ENCODE data around the gene MLEC. TPM values are rescaled to one million over a fixed set of nuclear protein-coding genes. Genes with fewer than 3 reads are reported as not detected.

The MLEC gene
- total and polyA plus RNA-seq, 9 of the 15 experiments (the other 6 are each of a cell fraction or from before 2014, with no cell fraction given): 18.5 to 108 (median 57.8) TPM

- H3K27ac ChIP-seq (ENCODE audit: extremely low read depth, low read depth, low read length): peak overlapping the region; percentile 91
- H3K9ac ChIP-seq (ENCODE audit: insufficient read depth in 1 of 2, low read depth in 2 of 2, low read length in 2 of 2): peak overlapping the region; percentile 87 to 94
- H4K20me1 ChIP-seq (replicated peaks; ENCODE audit: control insufficient read depth, insufficient read depth, low read length): peaks cover 19% of the 10 kb centered on the region
- H3K9me3 ChIP-seq (replicated peaks; ENCODE audit: control insufficient read depth, insufficient read depth, low read depth, low read length): no peaks in the 10 kb centered on the region
- in situ Hi-C loops (cut with MboI) (no loop called here), intact Hi-C loops (cut with micrococcal nuclease) (loop anchor here (1.0 to 2.0 kb wide), 2 partner anchors 25 to 102 kb away; partner anchors contain the start of gene UNC119B)
- peak overlapping the region; percentile 96 for H2AFZ ChIP-seq (ENCODE audit: low read depth, low read length)
- H3K79me2 ChIP-seq (ENCODE audit: control insufficient read depth, insufficient read depth, low read length): peaks cover 43% of the 10 kb centered on the region
- FAIRE-seq (peak; percentile 95), ATAC-seq (peak; percentile 92), DNase-seq (ENCODE audit: extremely low read depth in 1 of 4, low spot score in 3 of 4) (peak; percentile 94 to 99 (median 96))
- WGBS (ENCODE audit: insufficient coverage, low coverage, missing lambda C conversion rate): 1% methylated on average over 36 of the region's 46 CpGs
- POLR2A ChIA-PET: interaction anchor here (0.6 to 1.4 kb wide), 4 partner anchors 11 to 37 kb away, joined by 3 to 4 read pairs (median 4); partner anchors contain the start of gene UNC119B
- H3K27me3 ChIP-seq (ENCODE audit: control insufficient read depth in 2 of 2, insufficient read depth in 2 of 2, low read length in 2 of 2): no peaks in the 10 kb centered on the region
- peaks cover 14 to 17% of the 10 kb centered on the region in 2 experiments; a peak in 3 of 5 replicates for H3K4me1 ChIP-seq (replicated peaks in 1 of 2; ENCODE audit: control insufficient read depth in 2 of 2, insufficient read depth in 2 of 2, low read length in 2 of 2)
- BruUV-seq (replicated peaks): no TSS peak
- no peaks in the 10 kb centered on the region for H3K9me1 ChIP-seq (ENCODE audit: control insufficient read depth, insufficient read depth, low read length)
- CTCF ChIA-PET (ENCODE audit: low intra/inter-chr PET ratio): no interaction called here
- H3K4me2 ChIP-seq (ENCODE audit: insufficient read depth, low read length): peak overlapping the region; percentile 92
- H3K36me3 ChIP-seq (ENCODE audit: control insufficient read depth, insufficient read depth, low read length): peaks cover 13% of the 10 kb centered on the region; the same call in 2 of the 3 replicates
- H3K4me3 ChIP-seq: peak overlapping the region; percentile 91
- TF ChIP-seq KDM5B (IDR thresholded peaks at IDR 0.05; ENCODE audit: insufficient replicate concordance, low read depth, low read length) (peak; percentile 87), KAT7 (CRISPR knock-in tag; IDR thresholded peaks at IDR 0.05; ENCODE audit: borderline replicate concordance) (peak; percentile 37; the same call in 1 of the 2 replicates), ZNF778 (CRISPR knock-in tag; IDR thresholded peaks at IDR 0.05) (no peak), ARID3B (CRISPR knock-in tag; IDR thresholded peaks at IDR 0.05; ENCODE audit: borderline replicate concordance) (no peak), CREB3 (tag; conservative IDR thresholded peaks at IDR 0.05; ENCODE audit: low read depth) (no peak), MAFK (IDR thresholded peaks at IDR 0.05; ENCODE audit: low read length) (no peak), FOXA1 (IDR thresholded peaks at IDR 0.05; ENCODE audit: borderline replicate concordance) (no peak), MED1 (CRISPR knock-in tag; IDR thresholded peaks at IDR 0.05; ENCODE audit: borderline replicate concordance) (no peak), GABPA (tag; conservative IDR thresholded peaks at IDR 0.05; ENCODE audit: low read depth) (no peak), ZNF12 (CRISPR knock-in tag; IDR thresholded peaks at IDR 0.05) (peak; percentile 15; the same call in 1 of the 2 replicates), SUPT5H (IDR thresholded peaks at IDR 0.05) (peak; percentile 55), RREB1 (CRISPR knock-in tag; IDR thresholded peaks at IDR 0.05) (no peak), BCOR (IDR thresholded peaks at IDR 0.05) (peak; percentile 98)
Measured at GRCh38 chr12:120686151-120686689, 729 bp upstream of the MLEC start.
